K562 (cell line): ENCODE measurements around the gene METTL2B. TPM values are rescaled to one million over a fixed set of nuclear protein-coding genes. Genes with fewer than 3 reads are reported as not detected.
"Not testable (repeated sequence)": the region's sequence is repeated elsewhere in the genome, so short reads cannot be mapped to it uniquely, and the experiment has no call there.

ENCODE experiments used
- ATAC-seq: fragments of 200-7000 bp; cut with Tn5 transposase; 3 replicates; pipeline ENCODE4 v1.9.1; 2020; ENCODE audit warnings: moderate library complexity
- BruUV-seq: library from RNA; stranded (reverse); fragments of 400-500 nt; replicated peaks from 2 replicates; lab custom pipeline; 2021; lab: Mats Ljungman, UMichigan
- CTCF ChIA-PET: fragments of 300-600 bp; formaldehyde crosslinking; extraction: SDS; loops from one replicate; lab custom pipeline; 2021; ENCODE audit warnings: low intra/inter-chr PET ratio; lab: Yijun Ruan, JAX
- POLR2A ChIA-PET: fragments of 300-600, 350-650 bp; sonication (Branson Sonifier 250); formaldehyde crosslinking; extraction: SDS; loops from one replicate; lab custom pipeline; 2021; ENCODE audit warnings: antibody characterized with exemption, inconsistent platforms; lab: Yijun Ruan, JAX
- DNase-seq, 4 experiments: peaks; one replicate each; pipeline versions ENCODE4 v3.0.0 to v3.0.0-alpha.2; 2011 to 2018; ENCODE audit warnings: low spot score in 3 of 4, mixed read lengths in 3 of 4; ENCODE audit errors: extremely low read depth in 1 of 4
- FAIRE-seq: peaks from 2 replicates; lab custom pipeline; 2011; peaks lifted over from hg19 to GRCh38; lab: Jason Lieb, UNC
- H2AFZ ChIP-seq: 2 replicates; pipeline ENCODE4 v1.6.0; 2011; ENCODE audit warnings: low read depth, low read length, control low read depth, inconsistent platforms
- H3K27ac ChIP-seq: fragments of 200-600 bp; 3 replicates; pipeline ENCODE4 v1.8.0; 2011; ENCODE audit warnings: low read depth, mild to moderate bottlenecking, control low read depth, inconsistent platforms, low read length, moderate library complexity, mixed read lengths; ENCODE audit errors: extremely low read depth
- H3K27me3 ChIP-seq, 2 experiments: fragments of 300-600 bp in 1 of 2; 2 replicates in 1 of 2; 3 replicates in 1 of 2; pipeline versions ENCODE4 v1.6.0 to v1.8.0; 2011; ENCODE audit warnings: inconsistent platforms in 2 of 2, low read length in 2 of 2, mild to moderate bottlenecking in 1 of 2, mixed read lengths in 1 of 2, moderate library complexity in 1 of 2; ENCODE audit not compliant: control insufficient read depth in 2 of 2, insufficient read depth in 2 of 2
- H3K36me3 ChIP-seq: fragments of 300-600 bp; 3 replicates; pipeline ENCODE4 v1.8.0; 2011; ENCODE audit warnings: mild to moderate bottlenecking, low read length, inconsistent platforms; ENCODE audit not compliant: control insufficient read depth, insufficient read depth
- H3K4me1 ChIP-seq, 2 experiments: fragments of 200-600 bp in 1 of 2; replicated peaks in 1 of 2; 2 replicates in 1 of 2; 3 replicates in 1 of 2; pipeline versions ENCODE4 v1.5.1 to v1.8.0; 2011; ENCODE audit warnings: inconsistent platforms in 2 of 2, low read length in 2 of 2, mild to moderate bottlenecking in 1 of 2, mixed read lengths in 1 of 2, moderate library complexity in 1 of 2; ENCODE audit not compliant: control insufficient read depth in 2 of 2, insufficient read depth in 2 of 2
- H3K4me2 ChIP-seq: 2 replicates; pipeline ENCODE4 v1.6.1; 2011; ENCODE audit warnings: low read length, control low read depth, inconsistent platforms, mixed read lengths; ENCODE audit not compliant: insufficient read depth
- H3K4me3 ChIP-seq: fragments of 200-600 bp; sonication (generic), shearing (Covaris generic); 2 replicates; pipeline ENCODE4 v1.5.1; 2016; ENCODE audit warnings: control low read depth, inconsistent platforms
- H3K79me2 ChIP-seq: fragments of 200-600 bp; 3 replicates; pipeline ENCODE4 v1.8.0; 2011; ENCODE audit warnings: low read length, inconsistent platforms; ENCODE audit not compliant: control insufficient read depth, insufficient read depth
- H3K9ac ChIP-seq, 2 experiments: 2 replicates each; pipeline versions ENCODE4 v1.6.0 to v1.6.1; 2011; ENCODE audit warnings: low read depth in 2 of 2, low read length in 2 of 2, control low read depth in 1 of 2, inconsistent platforms in 1 of 2, mild to moderate bottlenecking in 1 of 2, mixed read lengths in 1 of 2; ENCODE audit not compliant: insufficient read depth in 1 of 2
- H3K9me1 ChIP-seq: one replicate; pipeline ENCODE4 v1.6.0; 2011; ENCODE audit warnings: inconsistent platforms, mild to moderate bottlenecking, low read length, moderate library complexity; ENCODE audit not compliant: control insufficient read depth, insufficient read depth
- H3K9me3 ChIP-seq: replicated peaks from 2 replicates; pipeline ENCODE4 v1.5.1; 2011; ENCODE audit warnings: low read depth, low read length, inconsistent platforms; ENCODE audit not compliant: control insufficient read depth, insufficient read depth
- H4K20me1 ChIP-seq: replicated peaks from 2 replicates; pipeline ENCODE4 v1.6.1; 2011; ENCODE audit warnings: low read length, inconsistent platforms, mixed read lengths; ENCODE audit not compliant: control insufficient read depth, insufficient read depth
- NFIC ChIP-seq: fragments of 450-650 bp; IDR thresholded peaks from 2 replicates; pipeline ENCODE4 v1.6.1; 2017; ENCODE audit warnings: mild to moderate bottlenecking, inconsistent platforms
- NFIX ChIP-seq: fragments of 250-450 bp; sonication (Bioruptor Pico); IDR thresholded peaks from 2 replicates; pipeline ENCODE4 v1.4.0; 2020; ENCODE audit warnings: low read depth, mild to moderate bottlenecking, moderate library complexity
- WGBS: fragments of 100-300 bp; shearing (Covaris generic); methylation state at CpG from one replicate; pipeline ENCODE4 v1.1.6; 2016; ENCODE audit warnings: low coverage, mixed read lengths; ENCODE audit not compliant: insufficient coverage; ENCODE audit errors: missing lambda C conversion rate; 5-methylcytosine and 5-hydroxymethylcytosine counted together
- in situ Hi-C: fragments of 300-500 bp; cut with MboI; formaldehyde crosslinking; loops from 4 replicates; pipeline ENCODE4 v1.15.0; 2018; ENCODE audit warnings: inconsistent platforms, mixed read lengths
- intact Hi-C: fragments of 100-400 bp; cut with micrococcal nuclease; formaldehyde crosslinking; loops from 2 replicates; pipeline ENCODE4 v1.14.2; 2022
- polyA plus RNA-seq, 8 experiments: library from polyadenylated mRNA; depleted of rRNA in 4 of 8; stranded (reverse) in 5 of 8; unstranded in 3 of 8; fragments of >200 nt; fragmentation: Nextera tagmentation in 2 of 8; fragmentation: Illumina TruSeq in 1 of 8; extraction: Ambion mirVana in 2 of 8; extraction: Trizol in 1 of 8; gene quantifications; 2 replicates each; pipeline versions ENCODE4 v1.2.1 to v1.2.3, GENCODE V29; 2011 to 2014; ENCODE audit warnings: inconsistent platforms in 1 of 8, missing spikeins in 1 of 8
- total RNA-seq, 7 experiments: library from RNA; depleted of rRNA in 6 of 7; stranded (reverse); fragments of >200 nt in 6 of 7; fragmentation: Illumina TruSeq in 2 of 7; extraction: Trizol in 2 of 7; gene quantifications; 2 replicates each; pipeline versions ENCODE4 v1.2.1 to v1.2.3, GENCODE V29; 2011 to 2021; ENCODE audit warnings: low replicate concordance in 1 of 7

METTL2B gene
- total and polyA plus RNA-seq, 9 of the 15 experiments (the other 6 are each of a cell fraction or from before 2014, with no cell fraction given) = 35.9 to 95.7 (median 79.2) TPM

GRCh38 chr7:128479082-128479481 is 2.5 kb downstream of the METTL2B start:
- CTCF ChIA-PET, H3K9me3 ChIP-seq, H3K9ac ChIP-seq, FAIRE-seq, H3K4me2 ChIP-seq, BruUV-seq, H3K27me3 ChIP-seq, H3K4me3 ChIP-seq, H3K4me1 ChIP-seq, H4K20me1 ChIP-seq: not testable (repeated sequence)
- H3K79me2 ChIP-seq = peaks cover 35% of the 10 kb centered on the region
- in situ Hi-C loops = loop anchor here (5.0 to 10.0 kb wide), 2 partner anchors 196 to 398 kb away; partner anchors contain the start of gene GARIN1A
- 94% methylated on average over 2 of the region's 4 CpGs for WGBS
- TF ChIP-seq NFIC = peak; percentile 98
- TF ChIP-seq NFIX (CRISPR knock-in tag) = peak; percentile 94
- TF ChIP-seq, all 486 proteins: peak for 2; not testable (repeated sequence) for 484
- POLR2A ChIA-PET, H3K27ac ChIP-seq, DNase-seq, H2AFZ ChIP-seq, H3K9me1 ChIP-seq, ATAC-seq: not testable (repeated sequence)
- intact Hi-C loops = loop anchor here (5.0 to 10.0 kb wide), 5 partner anchors 52 to 403 kb away; partner anchors contain the start of gene ATP6V1F
- H3K36me3 ChIP-seq = peaks cover 61% of the 10 kb centered on the region

GRCh38 chr7:128488134-128488533 is 11.6 kb downstream of the METTL2B start:
- BruUV-seq, H3K9ac ChIP-seq, in situ Hi-C loops, CTCF ChIA-PET, H3K9me1 ChIP-seq, H3K4me3 ChIP-seq, H3K27me3 ChIP-seq, H3K4me1 ChIP-seq, POLR2A ChIA-PET, intact Hi-C loops, H4K20me1 ChIP-seq, ATAC-seq, FAIRE-seq, H3K79me2 ChIP-seq, H3K4me2 ChIP-seq, H3K27ac ChIP-seq, H2AFZ ChIP-seq, H3K9me3 ChIP-seq, DNase-seq: not testable (repeated sequence)
- 84% methylated on average over 6 of the region's 6 CpGs for WGBS
- H3K36me3 ChIP-seq = peaks cover 63% of the 10 kb centered on the region
